ENCODE results near the gene CDH2.
A peak's percentile ranks its signal among the peaks of the same experiment; 100 is the strongest.

Gene CDH2

GRCh38 chr18:28174181-28174905, 2.6 kb downstream of the CDH2 start:
- peak overlapping the region; percentile 91 for H3K4me3 ChIP-seq (ENCODE audit: control insufficient read depth, low read depth, low read length)
- no peak for DNase-seq (ENCODE audit: low read depth)
- TF ChIP-seq CTCF (IDR thresholded peaks at IDR 0.05; ENCODE audit: control insufficient read depth, insufficient read depth, low read depth, low read length, missing control alignments): no peak

- no peak for DNase-seq (ENCODE audit: low read depth)
- H3K4me3 ChIP-seq (ENCODE audit: control insufficient read depth, low read depth, low read length): no peak overlapping the region
- no peak for TF ChIP-seq CTCF (IDR thresholded peaks at IDR 0.05; ENCODE audit: control insufficient read depth, insufficient read depth, low read depth, low read length, missing control alignments)
These were observed 5.1 kb downstream of the CDH2 start for GRCh38 chr18:28171837-28172236.

GRCh38 chr18:28168725-28169124, 8.2 kb downstream of the CDH2 start:
- H3K4me3 ChIP-seq (ENCODE audit: control insufficient read depth, low read depth, low read length): no peak overlapping the region
- TF ChIP-seq CTCF (IDR thresholded peaks at IDR 0.05; ENCODE audit: control insufficient read depth, insufficient read depth, low read depth, low read length, missing control alignments): no peak
- DNase-seq (ENCODE audit: low read depth): no peak

- no peak for TF ChIP-seq CTCF (IDR thresholded peaks at IDR 0.05; ENCODE audit: control insufficient read depth, insufficient read depth, low read depth, low read length, missing control alignments)
- no peak for DNase-seq (ENCODE audit: low read depth)
- no peak overlapping the region for H3K4me3 ChIP-seq (ENCODE audit: control insufficient read depth, low read depth, low read length)
These were observed 9.0 kb downstream of the CDH2 start for GRCh38 chr18:28167835-28168349.

- TF ChIP-seq CTCF (IDR thresholded peaks at IDR 0.05; ENCODE audit: control insufficient read depth, insufficient read depth, low read depth, low read length, missing control alignments): no peak
- no peak for DNase-seq (ENCODE audit: low read depth)
These were observed 12.0 kb downstream of the CDH2 start for GRCh38 chr18:28164771-28165483.

GRCh38 chr18:28163201-28163775, 13.6 kb downstream of the CDH2 start:
- no peak for TF ChIP-seq CTCF (IDR thresholded peaks at IDR 0.05; ENCODE audit: control insufficient read depth, insufficient read depth, low read depth, low read length, missing control alignments)
- no peak for DNase-seq (ENCODE audit: low read depth)

More at GRCh38 chr18:28164771-28165483, 12.0 kb downstream of the CDH2 start:
- no peak overlapping the region for H3K4me3 ChIP-seq (ENCODE audit: control insufficient read depth, low read depth, low read length)

More at GRCh38 chr18:28163201-28163775, 13.6 kb downstream of the CDH2 start:
- H3K4me3 ChIP-seq (ENCODE audit: control insufficient read depth, low read depth, low read length): no peak overlapping the region
